ENCODE results near the gene CDH23. TPM values are rescaled to one million over a fixed set of nuclear protein-coding genes. Genes with fewer than 3 reads are reported as not detected.

Gene CDH23
- total and polyA plus RNA-seq, 4 experiments from 2014 or later = 1.8 to 5.4 (median 3.6) TPM

GRCh38 chr10:71520042-71520441 is 123.3 kb downstream of the CDH23 start:
- Mint-ChIP-seq H3K36me3 (no peaks in the 10 kb centered on the region), H3K4me3 (no peak overlapping the region), H3K27ac (no peak overlapping the region), H3K9me3 (no peaks in the 10 kb centered on the region), H3K4me1 (no peaks in the 10 kb centered on the region), H3K27me3 (peaks cover 7 to 12% of the 10 kb centered on the region in 2 donors)
- H3K4me1 ChIP-seq (ENCODE audit: insufficient read depth, low read length) = no peaks in the 10 kb centered on the region
- intact Hi-C loops (cut with micrococcal nuclease) = no loop called here
- no peaks in the 10 kb centered on the region for H3K36me3 ChIP-seq (ENCODE audit: insufficient read depth, low read length)
- POLR2A ChIA-PET (ENCODE audit: partially characterized antibody) = no interaction called here
- H3K9me3 ChIP-seq (ENCODE audit: control insufficient read depth in 1 of 2, low read length in 2 of 2) = no peaks in the 10 kb centered on the region
- H3K4me3 ChIP-seq (ENCODE audit: low read length in 2 of 2) = no peak overlapping the region
- no peak for DNase-seq
- CTCF ChIA-PET (ENCODE audit: partially characterized antibody) = interaction anchor here (1.0 kb wide), 1 partner anchor 30 kb away, joined by 3 read pairs; no protein-coding TSS in a partner anchor
- no peak overlapping the region for H3K27ac ChIP-seq (ENCODE audit: low read depth, low read length)
- no peaks in the 10 kb centered on the region for H3K27me3 ChIP-seq (ENCODE audit: insufficient read depth, low read length)

- Mint-ChIP-seq H3K4me3 (no peak overlapping the region), H3K27me3 (peaks cover 7 to 12% of the 10 kb centered on the region in 2 donors), H3K36me3 (no peaks in the 10 kb centered on the region), H3K27ac (peak overlapping the region in 1 of 7 donors; percentile 36), H3K9me3 (peaks cover 0 to 2% (median 0%) of the 10 kb centered on the region in 8 donors), H3K4me1 (no peaks in the 10 kb centered on the region)
- intact Hi-C loops (cut with micrococcal nuclease) = no loop called here
- H3K27ac ChIP-seq (ENCODE audit: low read depth, low read length) = no peak overlapping the region
- no peak for DNase-seq
- POLR2A ChIA-PET (ENCODE audit: partially characterized antibody) = no interaction called here
- no peaks in the 10 kb centered on the region for H3K9me3 ChIP-seq (ENCODE audit: control insufficient read depth in 1 of 2, low read length in 2 of 2)
- CTCF ChIA-PET (ENCODE audit: partially characterized antibody) = interaction anchor here (0.8 kb wide), 1 partner anchor 290 kb away, joined by 3 read pairs; no protein-coding TSS in a partner anchor
- H3K36me3 ChIP-seq (ENCODE audit: insufficient read depth, low read length) = no peaks in the 10 kb centered on the region
- H3K27me3 ChIP-seq (ENCODE audit: insufficient read depth, low read length) = no peaks in the 10 kb centered on the region
- H3K4me3 ChIP-seq (ENCODE audit: low read length in 2 of 2) = no peak overlapping the region
- no peaks in the 10 kb centered on the region for H3K4me1 ChIP-seq (ENCODE audit: insufficient read depth, low read length)
These were observed 125.1 kb downstream of the CDH23 start for GRCh38 chr10:71521504-71522441.

GRCh38 chr10:71522442-71523144 is 125.9 kb downstream of the CDH23 start:
- no peak for DNase-seq
- no peaks in the 10 kb centered on the region for H3K27me3 ChIP-seq (ENCODE audit: insufficient read depth, low read length)
- H3K27ac Mint-ChIP-seq = no peak overlapping the region
- no peak overlapping the region for H3K4me3 Mint-ChIP-seq
- peaks cover 0 to 2% (median 0%) of the 10 kb centered on the region in 8 donors for H3K9me3 Mint-ChIP-seq
- H3K4me3 ChIP-seq (ENCODE audit: low read length in 2 of 2) = no peak overlapping the region
- no peaks in the 10 kb centered on the region for H3K9me3 ChIP-seq (ENCODE audit: control insufficient read depth in 1 of 2, low read length in 2 of 2)
- H3K4me1 Mint-ChIP-seq = no peaks in the 10 kb centered on the region
- ChIA-PET CTCF (ENCODE audit: partially characterized antibody) (interaction anchor here (0.8 kb wide), 1 partner anchor 289 kb away, joined by 3 read pairs; no protein-coding TSS in a partner anchor), POLR2A (ENCODE audit: partially characterized antibody) (no interaction called here)
- no peak overlapping the region for H3K27ac ChIP-seq (ENCODE audit: low read depth, low read length)
- peaks cover 7 to 12% of the 10 kb centered on the region in 2 donors for H3K27me3 Mint-ChIP-seq
- no peaks in the 10 kb centered on the region for H3K36me3 Mint-ChIP-seq
- H3K36me3 ChIP-seq (ENCODE audit: insufficient read depth, low read length) = no peaks in the 10 kb centered on the region
- H3K4me1 ChIP-seq (ENCODE audit: insufficient read depth, low read length) = no peaks in the 10 kb centered on the region
- intact Hi-C loops (cut with micrococcal nuclease) = no loop called here

GRCh38 chr10:71523756-71524155 is 127.0 kb downstream of the CDH23 start:
- no peaks in the 10 kb centered on the region for H3K4me1 ChIP-seq (ENCODE audit: insufficient read depth, low read length)
- intact Hi-C loops (cut with micrococcal nuclease) = no loop called here
- Mint-ChIP-seq H3K4me1 (no peaks in the 10 kb centered on the region), H3K36me3 (no peaks in the 10 kb centered on the region), H3K9me3 (peaks cover 0 to 2% (median 0%) of the 10 kb centered on the region in 8 donors), H3K4me3 (no peak overlapping the region), H3K27me3 (peaks cover 7 to 12% of the 10 kb centered on the region in 2 donors), H3K27ac (no peak overlapping the region)
- H3K9me3 ChIP-seq (ENCODE audit: control insufficient read depth in 1 of 2, low read length in 2 of 2) = no peaks in the 10 kb centered on the region
- H3K27me3 ChIP-seq (ENCODE audit: insufficient read depth, low read length) = no peaks in the 10 kb centered on the region
- no peak overlapping the region for H3K27ac ChIP-seq (ENCODE audit: low read depth, low read length)
- H3K36me3 ChIP-seq (ENCODE audit: insufficient read depth, low read length) = no peaks in the 10 kb centered on the region
- H3K4me3 ChIP-seq (ENCODE audit: low read length in 2 of 2) = no peak overlapping the region
- no peak for DNase-seq
- ChIA-PET POLR2A (ENCODE audit: partially characterized antibody) (no interaction called here), CTCF (ENCODE audit: partially characterized antibody) (no interaction called here)

GRCh38 chr10:71525092-71525491 is 128.4 kb downstream of the CDH23 start:
- peaks cover 0 to 2% (median 0%) of the 10 kb centered on the region in 8 donors for H3K9me3 Mint-ChIP-seq
- H3K4me3 Mint-ChIP-seq = no peak overlapping the region
- intact Hi-C loops (cut with micrococcal nuclease) = no loop called here
- Histone ChIP-seq H3K27ac (ENCODE audit: low read depth, low read length) (no peak overlapping the region), H3K36me3 (ENCODE audit: insufficient read depth, low read length) (no peaks in the 10 kb centered on the region), H3K4me3 (ENCODE audit: low read length in 2 of 2) (no peak overlapping the region), H3K27me3 (ENCODE audit: insufficient read depth, low read length) (no peaks in the 10 kb centered on the region), H3K4me1 (ENCODE audit: insufficient read depth, low read length) (no peaks in the 10 kb centered on the region), H3K9me3 (ENCODE audit: control insufficient read depth in 1 of 2, low read length in 2 of 2) (no peaks in the 10 kb centered on the region)
- no peak for DNase-seq
- H3K36me3 Mint-ChIP-seq = no peaks in the 10 kb centered on the region
- no peaks in the 10 kb centered on the region for H3K4me1 Mint-ChIP-seq
- POLR2A ChIA-PET (ENCODE audit: partially characterized antibody) = no interaction called here
- no peak overlapping the region for H3K27ac Mint-ChIP-seq
- H3K27me3 Mint-ChIP-seq = peaks cover 7 to 12% of the 10 kb centered on the region in 2 donors
- CTCF ChIA-PET (ENCODE audit: partially characterized antibody) = no interaction called here

- no peak for DNase-seq
- no peak overlapping the region for H3K27ac Mint-ChIP-seq
- H3K4me3 Mint-ChIP-seq = no peak overlapping the region
- Histone ChIP-seq H3K27me3 (ENCODE audit: insufficient read depth, low read length) (no peaks in the 10 kb centered on the region), H3K4me3 (ENCODE audit: low read length in 2 of 2) (no peak overlapping the region), H3K27ac (ENCODE audit: low read depth, low read length) (no peak overlapping the region), H3K4me1 (ENCODE audit: insufficient read depth, low read length) (no peaks in the 10 kb centered on the region), H3K36me3 (ENCODE audit: insufficient read depth, low read length) (no peaks in the 10 kb centered on the region), H3K9me3 (ENCODE audit: control insufficient read depth in 1 of 2, low read length in 2 of 2) (no peaks in the 10 kb centered on the region)
- CTCF ChIA-PET (ENCODE audit: partially characterized antibody) = no interaction called here
- H3K4me1 Mint-ChIP-seq = no peaks in the 10 kb centered on the region
- H3K27me3 Mint-ChIP-seq = peaks cover 7 to 12% of the 10 kb centered on the region in 2 donors
- intact Hi-C loops (cut with micrococcal nuclease) = no loop called here
- H3K9me3 Mint-ChIP-seq = peaks cover 0 to 2% (median 0%) of the 10 kb centered on the region in 8 donors
- no peaks in the 10 kb centered on the region for H3K36me3 Mint-ChIP-seq
- POLR2A ChIA-PET (ENCODE audit: partially characterized antibody) = no interaction called here
These were observed 129.0 kb downstream of the CDH23 start for GRCh38 chr10:71525721-71526120.

- POLR2A ChIA-PET (ENCODE audit: partially characterized antibody) = no interaction called here
- Histone ChIP-seq H3K27me3 (ENCODE audit: insufficient read depth, low read length) (no peaks in the 10 kb centered on the region), H3K27ac (ENCODE audit: low read depth, low read length) (no peak overlapping the region), H3K4me1 (ENCODE audit: insufficient read depth, low read length) (no peaks in the 10 kb centered on the region), H3K4me3 (ENCODE audit: low read length in 2 of 2) (no peak overlapping the region), H3K36me3 (ENCODE audit: insufficient read depth, low read length) (no peaks in the 10 kb centered on the region), H3K9me3 (ENCODE audit: control insufficient read depth in 1 of 2, low read length in 2 of 2) (no peaks in the 10 kb centered on the region)
- DNase-seq = no peak
- H3K9me3 Mint-ChIP-seq = peaks cover 0 to 2% (median 0%) of the 10 kb centered on the region in 8 donors
- H3K27me3 Mint-ChIP-seq = peaks cover 7 to 8% of the 10 kb centered on the region in 2 donors
- H3K4me1 Mint-ChIP-seq = peaks cover under 1 to 3% (median 2%) of the 10 kb centered on the region in 4 donors
- no peak overlapping the region for H3K4me3 Mint-ChIP-seq
- H3K36me3 Mint-ChIP-seq = no peaks in the 10 kb centered on the region
- CTCF ChIA-PET (ENCODE audit: partially characterized antibody) = no interaction called here
- intact Hi-C loops (cut with micrococcal nuclease) = no loop called here
- H3K27ac Mint-ChIP-seq = no peak overlapping the region
These were observed 129.9 kb downstream of the CDH23 start for GRCh38 chr10:71526653-71527052.

Measured in CD4-positive, alpha-beta memory T cell (primary cell).